Dermis blood vessel endothelial cell (primary cell): ENCODE data around the gene IRF4. TPM values are rescaled to one million over a fixed set of nuclear protein-coding genes. Genes with fewer than 3 reads are reported as not detected.
"Not testable (repeated sequence)": the region's sequence is repeated elsewhere in the genome, so short reads cannot be mapped to it uniquely, and the experiment has no call there.

Source experiments
- DNase-seq: peaks from one replicate; pipeline ENCODE4 v3.0.0; 2010
- total RNA-seq: library from RNA; depleted of rRNA; stranded (reverse); fragments of >200 nt; gene quantifications from 2 replicates; pipeline ENCODE4 v1.2.3, GENCODE V29; 2014

The IRF4 gene
- total RNA-seq, 1 donor from 2014 or later = not detected

- peak; percentile 2 for DNase-seq
Observed at GRCh38 chr6:422433-423054, 31.0 kb downstream of the IRF4 start.

GRCh38 chr6:423055-423798 is 31.7 kb downstream of the IRF4 start:
- no peak for DNase-seq

- DNase-seq = no peak
Observed at GRCh38 chr6:423799-424345, 32.3 kb downstream of the IRF4 start.

GRCh38 chr6:424741-425417 is 33.3 kb downstream of the IRF4 start:
- no peak for DNase-seq

- DNase-seq = not testable (repeated sequence)
Observed at GRCh38 chr6:425418-425788, 33.9 kb downstream of the IRF4 start.

- DNase-seq = not testable (repeated sequence)
Observed at GRCh38 chr6:426198-426738, 34.7 kb downstream of the IRF4 start.

- no peak for DNase-seq
Observed at GRCh38 chr6:428047-428603, 36.6 kb downstream of the IRF4 start.

GRCh38 chr6:429515-430121 is 38.1 kb downstream of the IRF4 start:
- no peak for DNase-seq

- DNase-seq = no peak
Observed at GRCh38 chr6:431504-431903, 40.0 kb downstream of the IRF4 start.

- no peak for DNase-seq
Observed at GRCh38 chr6:431986-432385, 40.4 kb downstream of the IRF4 start.

- no peak for DNase-seq
Observed at GRCh38 chr6:434051-434705, 42.6 kb downstream of the IRF4 start.

- no peak for DNase-seq
Observed at GRCh38 chr6:435441-436307, 44.1 kb downstream of the IRF4 start.

- DNase-seq = no peak
Observed at GRCh38 chr6:436308-437036, 44.9 kb downstream of the IRF4 start.

- no peak for DNase-seq
Observed at GRCh38 chr6:437037-437392, 45.5 kb downstream of the IRF4 start.

GRCh38 chr6:438634-439170 is 47.1 kb downstream of the IRF4 start:
- no peak for DNase-seq

GRCh38 chr6:439641-440167 is 48.2 kb downstream of the IRF4 start:
- DNase-seq = no peak

- no peak for DNase-seq
Observed at GRCh38 chr6:441126-441920, 49.8 kb downstream of the IRF4 start.

- DNase-seq = no peak
Observed at GRCh38 chr6:443621-444159, 52.1 kb downstream of the IRF4 start.
